ENCODE results near the gene HSD3B2. TPM values are rescaled to one million over a fixed set of nuclear protein-coding genes. Genes with fewer than 3 reads are reported as not detected.

Gene HSD3B2
- not detected in 5 replicates for total RNA-seq (2022; extraction: Qiagen RNA extraction)

DNA sequence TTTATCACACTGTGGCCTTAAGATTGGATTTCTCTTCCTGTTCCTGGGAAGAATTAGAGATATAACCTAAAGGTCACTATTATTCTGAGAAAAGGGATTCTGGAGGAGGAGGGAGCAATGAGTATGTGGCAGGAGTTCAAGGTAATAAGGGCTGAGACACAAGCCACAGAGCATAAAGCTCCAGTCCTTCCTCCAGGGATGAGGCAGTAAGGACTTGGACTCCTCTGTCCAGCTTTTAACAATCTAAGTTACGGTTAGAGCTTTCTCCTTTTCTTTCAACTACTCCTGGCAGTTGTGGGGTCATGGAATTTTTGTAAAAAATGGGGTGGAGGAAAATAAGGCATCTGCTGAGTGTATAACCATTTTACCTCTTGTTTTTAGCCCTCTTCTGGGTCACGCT lies at the start of gene HSD3B2:
HSD3B2 (plus strand) TSS at position 201 of the 400 bp plus-strand sequence. CDS start 270 bp downstream, outside the sequence.

DNA sequence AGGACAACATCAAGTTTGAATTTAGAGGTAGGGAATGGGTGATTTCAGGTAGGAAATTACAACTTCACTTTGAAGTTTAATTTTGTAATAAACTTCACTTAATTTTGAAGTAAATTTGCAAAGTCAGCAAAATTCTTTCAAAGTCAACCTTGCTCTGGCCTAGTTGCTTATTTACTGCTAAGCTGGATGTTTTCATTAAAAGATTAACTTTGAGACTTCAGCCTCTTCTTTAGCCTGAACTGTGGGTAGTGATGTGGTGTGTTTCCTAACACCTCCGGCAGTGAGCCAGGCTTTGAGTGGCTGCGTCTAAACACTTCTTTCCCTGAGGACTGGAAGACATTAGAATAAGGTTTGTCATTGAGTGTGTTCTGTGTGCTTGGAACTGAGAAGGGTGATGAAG lies 46.4 kb upstream of the HSD3B2 start, which contains the start of gene HAO2:
HAO2 (plus strand) TSS at position 232 of the 400 bp plus-strand sequence. CDS start 12,301 bp downstream, outside the sequence.

Other genes starting within 250 kb of the HSD3B2 start
- gene HAO2, start 46.4 kb upstream of the HSD3B2 start, total RNA-seq (2022; extraction: Qiagen RNA extraction): not detected in 5 replicates
- gene HSD3B1, start 92.1 kb downstream of the HSD3B2 start, total RNA-seq (2022; extraction: Qiagen RNA extraction): 0.11 TPM in 1 of 5 replicates, not detected in the others
- 1.4 to 2.0 TPM (median 1.8 TPM) in 5 replicates for gene ZNF697, start 233.1 kb downstream of the HSD3B2 start, total RNA-seq (2022; extraction: Qiagen RNA extraction)

Measured in A549 treated with dexamethasone at 1 μM for 4 hours (cell line).